Activated gamma-delta T cell (primary cell): ENCODE results near the gene ANKRD7.
"Not testable (repeated sequence)": the region's sequence is repeated elsewhere in the genome, so short reads cannot be mapped to it uniquely, and the experiment has no call there.

Experiments
- DNase-seq: peaks from one replicate; lab custom pipeline; 2025; lab: John Stamatoyannopoulos, UW

Gene ANKRD7

DNA sequence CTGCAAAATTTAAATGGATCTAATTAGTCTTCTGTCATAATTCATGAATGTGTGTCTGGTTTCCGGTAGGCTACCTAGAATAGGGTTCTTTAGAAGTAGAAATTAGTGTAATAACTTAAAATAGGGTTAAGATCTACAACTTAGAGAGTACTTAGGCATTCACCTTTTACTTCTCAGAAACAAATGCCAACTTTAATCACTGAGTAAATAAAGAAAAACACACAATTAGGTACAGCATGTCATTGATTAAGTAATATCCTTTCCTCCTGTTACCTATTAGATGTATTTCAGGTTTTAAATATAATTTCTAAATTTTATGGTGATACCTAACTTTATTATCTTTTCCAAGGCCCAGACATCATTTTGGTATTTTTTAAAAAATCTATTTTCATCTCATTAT is 9.3 kb downstream of the ANKRD7 start:
- DNase-seq: no peak

DNA sequence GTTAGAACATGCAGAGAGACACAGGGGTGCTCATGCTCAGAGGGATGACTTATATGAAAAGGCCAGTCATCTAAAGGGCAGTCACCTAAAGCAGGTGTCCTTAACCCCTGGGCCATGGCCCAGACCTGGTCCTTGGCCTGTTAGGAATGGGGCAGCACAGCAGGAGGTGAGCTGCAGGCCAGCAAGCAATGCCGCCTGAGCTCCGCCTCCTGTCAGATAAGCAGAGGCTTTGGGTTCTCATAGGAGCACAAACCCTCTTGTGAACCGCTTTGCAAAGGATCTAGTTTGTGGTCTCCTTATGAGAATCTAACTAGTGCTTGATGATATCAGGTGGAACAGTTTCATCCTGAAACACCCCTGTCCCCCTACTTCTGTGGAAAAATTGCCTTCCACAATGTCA is 14.5 kb downstream of the ANKRD7 start:
- DNase-seq: no peak

DNA sequence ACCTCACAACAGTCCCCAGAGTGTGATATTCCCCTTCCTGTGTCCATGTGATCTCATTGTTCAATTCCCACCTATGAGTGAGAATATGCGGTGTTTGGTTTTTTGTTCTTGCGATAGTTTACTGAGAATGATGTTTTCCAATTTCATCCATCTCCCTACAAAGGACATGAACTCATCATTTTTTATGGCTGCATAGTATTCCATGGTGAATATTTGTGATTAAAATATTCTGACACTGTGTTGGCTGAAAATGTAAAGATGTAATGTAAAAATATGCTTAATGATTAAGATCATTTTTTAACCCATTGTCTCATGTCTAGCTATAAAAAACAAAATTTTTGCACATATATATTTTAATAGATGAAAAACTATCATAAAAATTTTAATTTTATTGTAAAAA is 15.8 kb downstream of the ANKRD7 start:
- not testable (repeated sequence) for DNase-seq

DNA sequence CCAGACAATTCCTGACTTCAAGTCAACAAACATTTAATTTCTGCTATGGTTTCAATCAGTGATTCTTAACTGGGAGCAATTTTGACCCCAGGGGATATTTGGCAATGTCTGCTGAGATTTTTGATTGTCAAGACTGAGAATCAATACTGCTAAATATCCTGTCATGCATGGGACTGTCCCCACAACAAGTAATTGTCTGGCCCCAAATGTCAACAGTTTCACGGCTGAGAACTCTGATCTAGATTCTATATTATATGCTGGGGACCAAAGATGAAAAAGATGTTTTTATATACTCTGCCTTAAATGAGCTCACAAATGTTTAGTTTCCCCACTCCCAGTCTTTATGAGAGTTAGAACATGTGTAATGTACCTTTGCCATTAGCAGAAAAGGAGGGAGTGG is 19.2 kb downstream of the ANKRD7 start:
- no peak for DNase-seq

DNA sequence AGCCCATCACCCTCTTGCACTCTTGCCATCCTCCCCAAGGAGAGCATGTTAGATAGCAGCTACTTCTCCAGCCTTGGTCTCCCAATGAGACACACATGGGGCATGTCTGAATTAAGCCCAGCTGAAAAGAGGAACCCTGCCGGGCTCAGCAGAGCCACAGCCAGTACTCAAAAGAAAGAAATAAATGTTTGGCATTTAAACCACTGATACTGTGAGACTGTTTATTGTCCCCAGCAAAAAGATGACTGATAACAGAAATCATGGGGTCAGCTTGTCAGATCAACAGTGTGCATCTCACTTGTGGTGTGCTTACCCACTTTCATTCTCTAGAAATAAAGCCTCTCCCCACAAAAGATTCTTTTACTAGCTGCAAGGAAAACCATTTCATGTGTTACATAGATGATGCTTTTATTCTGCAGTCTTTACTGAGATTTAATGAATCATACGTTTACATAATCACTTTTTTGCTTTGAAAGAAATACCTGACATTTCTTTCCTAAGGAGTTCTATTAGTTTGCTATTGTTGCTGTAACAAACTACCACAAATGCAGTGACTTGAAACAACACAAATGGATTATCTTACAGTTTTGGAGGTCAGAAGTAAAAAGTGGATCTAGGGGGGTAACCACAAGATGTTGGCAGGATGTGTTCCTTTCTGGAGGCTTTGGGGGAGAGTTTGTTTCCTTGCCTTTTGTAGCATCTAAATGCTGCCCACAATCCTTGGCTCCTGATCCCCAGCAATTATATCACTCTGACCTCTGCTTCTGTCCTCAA is 20.9 kb downstream of the ANKRD7 start:
- DNase-seq: no peak

DNA sequence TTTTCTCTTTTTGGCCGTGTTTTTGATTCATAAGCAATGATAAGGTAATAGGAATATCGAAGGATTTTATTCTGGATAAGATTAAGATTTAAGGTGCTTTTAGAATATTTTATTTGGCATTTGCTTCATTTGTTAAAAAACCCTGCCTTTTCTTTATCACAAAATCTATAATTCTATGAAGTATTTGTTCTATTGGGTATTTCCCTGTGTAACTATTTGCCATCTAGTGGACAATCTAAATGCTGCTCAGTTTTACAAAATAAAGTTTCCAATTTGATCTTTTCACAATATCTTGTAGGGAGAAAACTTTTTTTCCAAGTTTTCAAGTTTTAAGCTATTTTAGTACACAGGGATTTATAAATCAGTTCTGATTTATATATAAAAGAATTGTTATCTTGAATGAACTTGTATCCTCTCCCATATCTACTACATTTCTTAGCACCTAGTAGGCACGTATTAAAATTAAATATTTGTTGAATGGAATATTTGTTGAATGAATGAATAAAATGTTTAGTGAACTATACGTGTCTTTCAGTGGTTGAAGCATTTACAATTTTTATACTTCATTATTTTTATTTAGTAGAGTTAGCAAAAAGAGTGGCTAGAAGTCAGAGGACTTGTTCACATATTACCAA is 26.5 kb downstream of the ANKRD7 start:
- DNase-seq: no peak

DNA sequence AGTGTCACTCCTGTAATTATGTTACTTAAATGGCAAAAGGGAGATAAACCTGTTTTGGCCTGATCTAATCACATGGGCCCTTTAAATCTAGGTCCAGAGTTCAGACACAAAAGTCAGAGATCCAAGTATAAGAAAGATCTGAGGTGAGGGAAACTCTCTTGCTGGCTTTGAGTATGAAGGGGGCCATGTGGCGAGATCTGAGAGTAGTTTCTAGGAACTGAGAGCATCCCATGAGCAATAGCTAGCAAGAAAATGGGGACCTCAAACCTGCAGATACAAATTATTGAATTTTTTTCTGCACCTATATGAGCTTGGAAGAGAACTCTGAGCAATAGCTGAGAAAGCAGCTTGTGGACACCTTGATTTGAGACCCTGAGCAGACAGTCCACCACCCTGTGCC is 27.6 kb downstream of the ANKRD7 start:
- no peak for DNase-seq

DNA sequence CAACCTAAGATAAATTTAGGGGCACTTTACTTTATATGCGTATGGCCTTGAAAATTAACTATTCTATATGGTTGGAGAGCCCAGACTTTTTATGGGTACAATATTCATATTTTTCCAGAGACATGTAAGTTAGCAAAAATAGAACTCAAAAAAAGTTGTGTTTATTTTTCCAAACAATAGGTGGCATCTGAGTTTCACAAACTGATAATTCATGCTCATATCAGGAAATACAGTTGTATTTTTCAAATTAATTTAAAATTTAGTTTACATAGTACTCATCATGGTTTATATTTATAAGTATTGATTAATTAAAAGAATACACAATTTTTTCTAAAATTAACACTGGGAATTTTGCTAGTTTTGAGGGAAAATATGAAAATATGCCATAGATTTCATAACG is 34.6 kb downstream of the ANKRD7 start:
- no peak for DNase-seq

DNA sequence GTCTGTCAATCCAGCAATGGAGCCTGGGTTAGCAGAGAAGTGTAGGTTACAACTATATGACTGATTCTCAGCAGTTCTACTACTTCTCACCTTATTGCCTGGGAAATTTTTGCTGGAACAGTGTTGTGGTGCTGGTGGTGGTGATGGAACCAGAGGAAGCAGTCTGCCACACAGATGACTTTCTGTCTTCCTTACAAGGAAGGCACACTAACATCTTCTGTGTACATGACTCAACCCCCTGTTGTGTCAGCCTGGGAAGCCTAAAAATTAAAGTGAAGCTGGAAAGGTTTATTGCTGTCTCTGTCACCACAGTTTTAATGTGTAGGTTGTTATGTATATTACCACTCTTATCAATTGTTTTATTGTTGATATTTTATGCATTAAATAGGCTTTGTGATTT is 40.3 kb downstream of the ANKRD7 start:
- DNase-seq: no peak

DNA sequence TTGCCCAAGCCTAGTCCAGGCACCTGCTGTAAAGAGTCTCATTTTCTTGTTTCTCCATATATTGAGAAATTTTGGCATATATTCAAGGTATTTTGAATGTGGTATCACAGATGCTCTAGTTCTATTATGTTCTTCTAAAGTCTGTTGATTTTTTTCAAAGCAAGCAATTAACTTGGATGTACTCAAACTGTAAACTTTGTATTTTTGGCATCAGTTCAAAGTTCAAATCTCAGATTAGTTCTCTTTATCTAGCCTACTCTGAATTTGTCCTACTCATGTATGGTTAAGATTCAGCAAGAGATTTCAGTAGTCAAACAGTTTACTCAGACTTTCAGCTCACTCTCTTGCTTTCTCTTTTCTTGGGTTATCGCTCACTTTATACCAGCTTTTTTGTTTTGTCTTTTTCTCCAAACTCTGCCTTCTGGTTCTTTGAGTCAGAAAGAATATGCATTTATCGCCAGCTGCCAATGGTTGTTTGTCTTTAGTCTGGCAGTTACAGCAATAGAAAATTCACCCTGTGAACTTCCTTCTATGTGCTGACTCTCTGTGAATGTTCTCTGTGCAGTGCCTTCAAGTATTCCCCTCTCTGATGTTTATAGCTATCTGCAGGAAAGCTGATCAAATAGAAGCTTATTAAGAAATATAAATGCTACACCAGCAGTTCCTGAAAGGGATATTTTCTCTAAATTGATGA is 56.0 kb downstream of the ANKRD7 start:
- no peak for DNase-seq

DNA sequence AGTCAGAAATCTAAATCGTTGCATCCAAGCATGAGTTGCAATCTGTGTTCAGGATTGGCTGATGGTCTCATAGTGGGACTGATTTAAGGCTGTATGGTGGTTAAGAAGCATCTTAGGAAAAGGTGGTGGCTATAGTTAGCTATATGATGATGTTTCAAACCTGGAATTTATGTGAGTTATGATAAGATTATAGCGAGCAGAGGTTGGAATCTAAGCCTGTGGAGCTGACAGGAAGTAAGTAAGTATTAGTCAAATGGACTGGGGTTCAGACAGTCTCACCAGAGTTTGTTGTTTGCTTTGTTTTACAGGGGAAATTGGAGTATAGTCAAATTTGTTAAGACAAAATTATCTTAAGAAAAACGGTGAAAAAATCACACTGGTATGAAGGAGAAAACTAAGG is 56.7 kb downstream of the ANKRD7 start:
- DNase-seq: no peak

DNA sequence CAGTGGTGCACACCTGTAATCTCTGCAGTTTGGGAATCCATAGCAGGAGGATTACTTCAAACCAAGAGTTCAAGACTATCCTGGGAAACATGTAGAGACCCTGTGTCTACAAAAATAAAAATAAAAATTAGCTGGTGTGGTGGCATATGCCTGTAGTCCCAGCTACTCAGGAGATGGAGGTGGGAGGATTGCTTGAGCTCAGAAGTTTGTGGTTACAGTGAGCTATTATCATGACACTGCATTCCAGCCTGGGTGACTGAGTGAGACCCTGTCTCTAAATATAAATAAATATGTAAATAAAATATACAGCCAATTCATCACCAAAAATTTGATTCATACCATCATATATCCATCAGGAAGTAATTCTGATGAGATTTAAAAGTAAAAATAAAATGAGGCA is 60.9 kb downstream of the ANKRD7 start:
- no peak for DNase-seq

DNA sequence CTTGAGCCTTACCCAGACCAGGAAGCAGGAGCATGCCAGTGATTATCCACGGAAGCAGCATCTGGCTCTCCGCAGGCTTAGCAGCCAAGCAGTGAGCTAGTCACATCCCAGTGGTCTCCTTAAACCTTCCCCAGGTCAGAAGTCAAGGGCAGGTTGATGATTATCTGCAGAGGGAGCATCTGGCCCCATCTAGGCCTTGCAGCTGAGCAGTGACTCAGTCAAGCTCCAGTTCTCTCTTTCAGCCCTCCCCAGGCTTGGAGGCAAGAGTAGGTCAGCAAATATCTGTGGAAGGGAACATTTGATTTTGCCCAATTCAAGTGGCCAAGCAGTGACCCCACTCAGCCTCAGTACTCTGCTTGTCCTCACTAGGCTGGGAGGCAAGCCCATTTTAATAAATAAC is 61.6 kb downstream of the ANKRD7 start:
- DNase-seq: no peak

DNA sequence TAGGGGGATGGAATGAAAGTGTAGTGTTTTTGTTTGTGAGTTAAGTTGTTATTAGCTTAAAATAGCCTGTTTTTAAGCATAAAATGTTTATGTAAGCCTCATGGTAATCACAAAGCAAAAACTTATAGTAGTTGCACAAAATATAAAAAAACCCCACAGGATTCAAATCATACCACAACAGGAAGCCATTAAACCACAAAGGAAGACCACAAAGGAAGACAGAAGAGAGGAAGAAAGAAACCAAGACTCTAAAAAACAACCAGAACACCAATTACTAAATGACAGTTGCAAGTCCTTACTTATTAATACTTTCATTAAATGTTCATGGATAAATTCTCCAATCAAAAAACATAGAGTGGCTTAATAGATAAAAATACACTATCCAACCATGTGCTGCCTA is 63.6 kb downstream of the ANKRD7 start:
- no peak for DNase-seq

DNA sequence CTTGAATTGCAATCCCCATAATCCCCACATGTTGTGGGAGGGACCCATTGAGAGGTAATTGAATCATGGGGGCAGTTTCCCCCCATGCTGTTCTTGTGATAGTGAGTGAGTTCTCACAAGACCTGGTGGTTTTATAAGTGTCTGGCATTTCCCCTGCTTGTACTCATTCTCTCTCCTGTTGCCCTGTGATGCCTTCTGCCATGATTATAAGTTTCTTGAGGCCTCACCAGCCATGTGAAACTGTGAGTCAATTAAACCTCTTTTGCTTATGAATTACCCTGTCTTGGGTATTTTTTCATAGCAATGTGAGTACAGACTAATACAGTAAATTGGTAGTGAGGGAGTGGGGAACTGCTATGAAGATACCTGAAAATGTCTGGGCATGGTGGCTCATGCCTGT is 65.0 kb downstream of the ANKRD7 start:
- DNase-seq: no peak
